ENCODE results near the gene SERPINH1. TPM values are rescaled to one million over a fixed set of nuclear protein-coding genes. Genes with fewer than 3 reads are reported as not detected.
A peak's percentile ranks its signal among the peaks of the same experiment; 100 is the strongest.

SERPINH1 gene
- total and polyA plus RNA-seq, 2 donors (not counting 3 experiments of a cell fraction or from before 2014, with no cell fraction given): 409 to 816 TPM

DNA sequence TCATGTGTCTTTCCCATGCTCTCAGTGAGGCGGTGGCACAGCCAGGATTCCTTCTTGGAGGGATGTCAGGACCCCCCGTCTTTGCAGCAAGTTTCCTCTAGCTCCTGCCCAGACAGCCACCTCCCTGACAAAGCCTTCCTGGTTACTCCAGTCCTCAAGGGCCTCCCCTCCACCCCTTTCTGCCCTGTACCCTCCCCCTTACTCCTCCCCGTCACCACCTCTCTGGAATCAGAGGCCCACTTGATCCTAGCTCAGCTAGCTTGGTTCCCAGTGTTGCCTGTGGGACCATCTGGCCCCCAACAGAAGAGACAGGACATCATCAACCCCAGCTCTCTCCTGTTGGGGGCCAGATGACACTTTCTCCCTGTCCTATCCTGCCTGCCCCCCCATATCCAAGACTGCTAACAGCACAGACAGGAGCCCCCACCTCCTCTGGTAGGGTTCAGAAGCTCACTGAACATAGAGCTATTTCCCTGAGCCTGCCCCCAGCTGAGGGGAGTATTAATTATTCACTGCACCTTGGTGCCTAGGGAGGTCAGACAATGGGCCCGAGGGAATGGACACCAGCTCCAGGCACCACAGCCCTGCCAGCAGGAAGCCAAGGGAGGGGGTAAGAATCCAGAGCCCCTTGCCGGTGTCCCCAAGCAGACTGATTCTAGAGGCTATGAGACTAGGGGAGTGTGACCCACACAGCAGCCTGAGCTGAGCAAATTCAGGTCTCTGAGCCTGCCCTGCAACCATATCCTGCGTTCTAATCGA, 39.6 kb upstream of the SERPINH1 start:
- Histone ChIP-seq H3K4me3 (replicated peaks in 1 of 3; ENCODE audit: insufficient read depth in 1 of 3, low read depth in 1 of 3, low read length in 3 of 3) (no peak overlapping the region), H3K9ac (replicated peaks; ENCODE audit: extremely low read depth, insufficient read depth, low read length) (no peak overlapping the region), H2AFZ (ENCODE audit: low read depth, low read length) (no peak overlapping the region), H3K9me1 (replicated peaks; ENCODE audit: control insufficient read depth, extremely low read depth, insufficient read depth, low read length) (no peaks in the 10 kb centered on the region), H3K36me3 (ENCODE audit: control insufficient read depth in 2 of 2, extremely low read depth in 1 of 2, insufficient read depth in 2 of 2, low read length in 2 of 2) (no peaks in the 10 kb centered on the region), H3K79me2 (ENCODE audit: control insufficient read depth, insufficient read depth, low read length) (no peaks in the 10 kb centered on the region), H3K27ac (ENCODE audit: insufficient read depth, low read depth, low read length) (no peak overlapping the region), H3K4me1 (ENCODE audit: control insufficient read depth, extremely low read depth, insufficient read depth, low read length) (peaks cover 22% of the 10 kb centered on the region), H3K4me2 (ENCODE audit: insufficient read depth, low read length) (no peak overlapping the region), H4K20me1 (replicated peaks; ENCODE audit: control insufficient read depth, extremely low read depth, insufficient read depth, low read length) (no peaks in the 10 kb centered on the region), H3K27me3 (ENCODE audit: control insufficient read depth in 2 of 2, insufficient read depth in 2 of 2, low read length in 2 of 2) (no peaks in the 10 kb centered on the region), H3K9me3 (replicated peaks; ENCODE audit: control insufficient read depth, insufficient read depth, low read length) (no peaks in the 10 kb centered on the region)
- TF ChIP-seq, protein P1, sequence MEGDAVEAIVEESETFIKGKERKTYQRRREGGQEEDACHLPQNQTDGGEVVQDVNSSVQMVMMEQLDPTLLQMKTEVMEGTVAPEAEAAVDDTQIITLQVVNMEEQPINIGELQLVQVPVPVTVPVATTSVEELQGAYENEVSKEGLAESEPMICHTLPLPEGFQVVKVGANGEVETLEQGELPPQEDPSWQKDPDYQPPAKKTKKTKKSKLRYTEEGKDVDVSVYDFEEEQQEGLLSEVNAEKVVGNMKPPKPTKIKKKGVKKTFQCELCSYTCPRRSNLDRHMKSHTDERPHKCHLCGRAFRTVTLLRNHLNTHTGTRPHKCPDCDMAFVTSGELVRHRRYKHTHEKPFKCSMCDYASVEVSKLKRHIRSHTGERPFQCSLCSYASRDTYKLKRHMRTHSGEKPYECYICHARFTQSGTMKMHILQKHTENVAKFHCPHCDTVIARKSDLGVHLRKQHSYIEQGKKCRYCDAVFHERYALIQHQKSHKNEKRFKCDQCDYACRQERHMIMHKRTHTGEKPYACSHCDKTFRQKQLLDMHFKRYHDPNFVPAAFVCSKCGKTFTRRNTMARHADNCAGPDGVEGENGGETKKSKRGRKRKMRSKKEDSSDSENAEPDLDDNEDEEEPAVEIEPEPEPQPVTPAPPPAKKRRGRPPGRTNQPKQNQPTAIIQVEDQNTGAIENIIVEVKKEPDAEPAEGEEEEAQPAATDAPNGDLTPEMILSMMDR (IDR thresholded peaks at IDR 0.05; ENCODE audit: extremely low read depth in 1 of 2, insufficient read depth in 1 of 2, low read depth in 1 of 2, low read length in 2 of 2): no peak
- TF ChIP-seq MAX (IDR thresholded peaks at IDR 0.05; ENCODE audit: insufficient read depth, insufficient read length) (no peak), MYC (IDR thresholded peaks at IDR 0.05; ENCODE audit: low read depth, low read length) (no peak), POLR2AphosphoS5 (IDR thresholded peaks at IDR 0.05; ENCODE audit: insufficient read depth, low read depth, low read length) (no peak), JUN (IDR thresholded peaks at IDR 0.05; ENCODE audit: borderline replicate concordance, insufficient read depth, insufficient read length, low read depth) (no peak), POLR2A (IDR thresholded peaks at IDR 0.05; ENCODE audit: low read depth, low read length) (no peak), GATA2 (IDR thresholded peaks at IDR 0.05; ENCODE audit: insufficient read depth, insufficient read length, low read depth, low read length) (no peak), EZH2 (IDR thresholded peaks at IDR 0.05; ENCODE audit: borderline replicate concordance, low read depth, low read length, severe bottlenecking) (no peak), FOS (IDR thresholded peaks at IDR 0.05; ENCODE audit: borderline replicate concordance, insufficient read depth, low read length) (no peak)
- DNase-seq (ENCODE audit: low read depth, low spot score): no peak
- intact Hi-C loops (cut with micrococcal nuclease): no loop called here
- FAIRE-seq: peak; percentile 74
- dilution Hi-C loops (cut with MboI; ENCODE audit: extremely low pct_ligation_motif_present, low sequenced_read_pairs): loop anchor here (5.0 kb wide), 1 partner anchor 35 kb away; no protein-coding TSS in a partner anchor
- BruUV-seq (replicated peaks): no TSS peak
- ChIA-PET CTCF (interaction anchor here (0.9 to 5.5 kb wide), 14 partner anchors 8 to 242 kb away, joined by 3 to 49 read pairs (median 4); no protein-coding TSS in a partner anchor), POLR2A (no interaction called here)
